HG03520 (cell line): Measurements from ENCODE around the gene ATL3.
"Not testable (repeated sequence)": the region's sequence is repeated elsewhere in the genome, so short reads cannot be mapped to it uniquely, and the experiment has no call there.

ENCODE experiments used
- ATAC-seq: cut with Tn5 transposase; IDR thresholded peaks from one replicate; pipeline ENCODE4 v1.9.1; 2021; ENCODE audit warnings: mild to moderate bottlenecking, moderate library complexity; ENCODE audit not compliant: unreplicated experiment

The ATL3 gene

GRCh38 chr11:63681321-63682065 is 10.3 kb upstream of the ATL3 start, which contains the start of gene RTN3:
Gene RTN3, plus strand, starts transcription at chr11:63681500. Its CDS starts 137 bp downstream, at chr11:63681637.
- ATAC-seq = peak; percentile 81

- ATAC-seq = no peak
Measured at GRCh38 chr11:63680834-63681320, 9.7 kb upstream of the ATL3 start.

GRCh38 chr11:63673579-63673978 is 2.4 kb upstream of the ATL3 start:
- ATAC-seq = no peak

GRCh38 chr11:63672936-63673539 is 1.9 kb upstream of the ATL3 start:
- ATAC-seq = no peak

- ATAC-seq = no peak
Measured at GRCh38 chr11:63672156-63672463, 934 bp upstream of the ATL3 start.

DNA sequence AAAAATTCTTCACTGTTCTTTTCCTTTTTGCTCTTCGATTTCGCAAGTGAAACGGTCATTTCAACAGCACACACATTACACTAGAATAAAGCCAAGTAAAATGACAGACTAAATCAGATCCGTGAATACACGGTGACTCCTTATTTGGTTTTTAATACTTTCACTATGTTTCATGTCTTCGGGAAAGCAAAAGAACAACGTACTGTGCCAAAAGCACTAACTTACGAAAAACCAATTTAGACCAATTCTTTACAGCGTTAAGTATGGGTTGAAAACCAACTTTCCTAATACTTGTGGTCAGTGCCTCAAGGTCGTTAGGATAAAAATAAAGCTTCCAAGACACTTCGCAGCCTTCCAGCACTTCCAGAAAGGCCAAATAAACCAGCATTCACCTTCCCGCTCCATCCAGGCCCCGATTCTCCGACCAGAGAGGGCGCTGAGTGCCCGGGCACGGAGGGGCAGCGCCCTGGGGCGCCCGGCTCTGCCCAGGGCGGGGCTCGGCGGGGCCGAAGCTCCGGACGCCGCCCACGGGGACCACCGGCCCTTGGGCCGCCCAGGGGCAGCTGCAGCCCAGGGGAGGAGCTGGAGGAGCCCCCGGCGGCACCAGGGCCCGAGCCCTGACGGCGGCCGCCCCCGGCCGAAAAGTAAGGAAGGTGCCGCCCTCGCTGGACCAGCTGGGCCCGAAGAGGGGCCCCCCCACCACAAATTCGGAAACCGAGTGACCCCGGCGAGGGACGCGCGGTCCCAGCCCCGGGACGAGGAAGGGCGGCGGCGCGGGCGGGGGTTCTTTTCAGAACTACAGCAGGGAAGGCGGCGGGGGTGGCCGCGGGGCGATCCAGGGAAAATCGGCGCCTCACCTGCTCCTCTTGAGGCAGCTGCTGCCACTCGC is 499 bp downstream of the ATL3 start:
- ATAC-seq = peak; percentile 24

DNA sequence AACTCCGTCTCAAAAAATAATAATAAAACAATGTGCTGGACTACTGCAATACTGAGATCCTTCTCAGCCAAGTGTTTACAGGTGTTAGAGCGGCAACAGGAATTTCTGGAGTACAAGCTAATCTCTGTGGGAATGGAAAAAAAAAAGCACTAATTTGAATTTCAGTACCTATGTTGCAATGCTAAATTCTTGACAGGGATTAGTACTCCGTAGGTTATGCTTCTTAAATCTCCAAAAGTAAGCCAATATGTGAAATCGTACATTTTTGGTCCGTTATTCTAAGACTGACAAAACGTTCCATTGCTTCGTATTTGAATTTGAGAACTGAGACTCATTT is 1.1 kb downstream of the ATL3 start:
- ATAC-seq = no peak

DNA sequence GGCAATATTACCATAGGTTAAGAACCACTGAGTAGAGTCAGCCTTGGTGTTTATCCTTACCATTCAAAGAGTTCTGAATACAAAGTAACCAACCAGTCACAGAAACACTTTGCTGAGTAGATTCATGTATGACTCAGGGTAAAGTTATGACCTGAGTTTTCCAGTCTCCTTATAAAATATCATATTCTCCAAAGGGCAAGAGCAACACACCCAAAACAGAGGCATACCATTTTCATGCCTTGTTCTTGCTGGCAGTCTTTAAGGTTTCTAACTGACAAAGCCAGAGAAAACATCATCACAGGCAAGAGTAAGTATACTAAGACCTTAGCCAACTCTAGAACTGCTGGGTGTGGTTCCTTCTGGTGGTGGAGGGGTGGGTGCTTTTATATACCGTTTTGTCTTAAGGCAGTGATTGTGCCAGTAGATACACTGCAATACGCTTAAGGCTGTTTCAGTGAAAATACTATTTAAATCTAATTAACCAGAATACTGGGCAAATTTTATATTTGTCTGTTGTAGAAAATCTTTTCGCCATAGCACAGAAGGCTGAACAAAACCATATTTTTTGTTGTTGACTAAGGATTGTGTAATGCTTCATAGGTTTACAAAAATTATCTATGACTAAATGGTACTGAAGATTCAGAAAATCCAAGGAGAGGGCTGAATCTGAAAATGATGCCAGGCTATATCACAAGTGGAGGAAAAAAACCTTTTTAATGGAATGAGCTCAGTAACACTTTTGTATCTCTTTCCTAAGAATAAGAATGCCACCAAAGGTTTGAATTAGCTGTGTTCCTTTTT is 3.0 kb downstream of the ATL3 start:
- no peak for ATAC-seq

DNA sequence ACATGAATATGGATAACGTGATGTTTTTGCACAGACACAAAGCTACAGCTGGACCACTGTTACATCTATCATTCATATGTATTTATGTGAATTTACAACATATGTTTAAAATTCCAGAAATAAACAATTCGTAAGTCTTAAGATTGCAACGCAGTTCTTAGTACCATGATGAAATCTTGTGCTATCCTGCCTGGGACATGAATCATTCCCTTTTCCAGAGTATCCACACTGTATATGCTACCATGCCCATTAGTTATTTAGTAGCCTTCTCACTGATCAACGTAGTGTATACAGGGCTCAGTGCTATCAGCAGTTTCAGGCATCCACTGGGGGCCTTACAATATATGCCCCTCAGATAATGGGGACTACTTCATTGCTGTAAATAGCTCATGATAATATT is 4.3 kb downstream of the ATL3 start:
- ATAC-seq = no peak

- ATAC-seq = no peak
Measured at GRCh38 chr11:63663809-63664208, 7.4 kb downstream of the ATL3 start.

DNA sequence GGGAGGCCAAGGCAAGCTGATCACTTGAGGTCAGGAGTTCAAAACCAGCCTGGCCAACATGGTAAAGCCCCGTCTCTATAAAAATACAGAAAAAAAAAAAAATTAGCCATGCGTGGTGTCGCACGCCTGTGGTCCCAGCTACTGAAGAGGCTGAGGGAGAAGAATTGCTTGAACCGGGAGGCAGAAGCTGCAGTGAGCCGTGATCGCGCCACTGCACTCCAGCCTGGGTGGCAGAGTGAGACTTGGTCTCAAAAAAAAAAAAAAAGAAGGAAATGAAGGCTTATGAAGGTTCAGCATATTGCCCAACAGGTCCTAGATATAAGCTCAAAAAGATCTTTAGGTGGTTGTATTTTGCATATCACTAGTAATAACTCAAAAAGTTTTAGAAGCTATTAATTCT is 10.2 kb downstream of the ATL3 start:
- ATAC-seq = no peak

DNA sequence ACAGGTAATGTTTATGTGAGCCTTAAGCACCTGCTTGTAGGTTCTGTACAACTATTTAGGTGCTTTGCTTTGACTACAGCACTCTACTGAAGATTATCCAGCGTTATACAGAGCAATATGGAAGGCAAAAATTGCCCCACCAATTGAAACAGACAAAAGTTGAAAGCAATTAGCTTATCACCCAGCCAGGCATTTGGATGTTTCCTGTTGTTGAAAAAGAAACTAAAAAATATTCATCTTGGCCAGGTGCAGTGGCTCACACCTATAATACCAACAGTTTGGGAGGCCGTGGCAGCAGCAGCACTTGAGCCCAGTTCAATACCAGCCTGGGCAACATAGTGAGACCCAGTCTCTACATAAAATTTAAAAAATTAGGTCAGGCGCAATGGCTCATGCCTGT is 18.5 kb downstream of the ATL3 start:
- no peak for ATAC-seq

DNA sequence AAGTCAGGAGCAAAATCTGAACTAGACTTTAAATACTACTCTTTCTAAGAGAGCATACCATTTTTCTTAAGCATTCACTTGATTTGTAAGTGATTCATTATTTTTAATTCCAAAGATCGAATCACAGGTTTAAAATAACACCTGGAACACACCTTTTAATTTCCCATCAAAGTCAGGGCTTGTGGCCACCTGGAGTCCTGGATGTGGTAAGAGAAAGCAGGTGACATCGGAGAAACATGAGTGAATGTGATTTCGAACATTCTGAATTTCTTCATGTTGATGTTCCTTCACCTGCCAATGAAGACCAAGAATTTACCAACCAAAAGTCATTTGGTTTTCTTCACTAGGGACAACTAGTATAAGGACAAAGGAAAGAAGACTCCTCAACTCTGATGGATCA is 28.0 kb downstream of the ATL3 start:
- no peak for ATAC-seq

- ATAC-seq = no peak
Measured at GRCh38 chr11:63641727-63642126, 29.4 kb downstream of the ATL3 start.

- ATAC-seq = no peak
Measured at GRCh38 chr11:63639199-63639832, 31.9 kb downstream of the ATL3 start.

GRCh38 chr11:63638436-63638835 is 32.7 kb downstream of the ATL3 start:
- not testable (repeated sequence) for ATAC-seq

DNA sequence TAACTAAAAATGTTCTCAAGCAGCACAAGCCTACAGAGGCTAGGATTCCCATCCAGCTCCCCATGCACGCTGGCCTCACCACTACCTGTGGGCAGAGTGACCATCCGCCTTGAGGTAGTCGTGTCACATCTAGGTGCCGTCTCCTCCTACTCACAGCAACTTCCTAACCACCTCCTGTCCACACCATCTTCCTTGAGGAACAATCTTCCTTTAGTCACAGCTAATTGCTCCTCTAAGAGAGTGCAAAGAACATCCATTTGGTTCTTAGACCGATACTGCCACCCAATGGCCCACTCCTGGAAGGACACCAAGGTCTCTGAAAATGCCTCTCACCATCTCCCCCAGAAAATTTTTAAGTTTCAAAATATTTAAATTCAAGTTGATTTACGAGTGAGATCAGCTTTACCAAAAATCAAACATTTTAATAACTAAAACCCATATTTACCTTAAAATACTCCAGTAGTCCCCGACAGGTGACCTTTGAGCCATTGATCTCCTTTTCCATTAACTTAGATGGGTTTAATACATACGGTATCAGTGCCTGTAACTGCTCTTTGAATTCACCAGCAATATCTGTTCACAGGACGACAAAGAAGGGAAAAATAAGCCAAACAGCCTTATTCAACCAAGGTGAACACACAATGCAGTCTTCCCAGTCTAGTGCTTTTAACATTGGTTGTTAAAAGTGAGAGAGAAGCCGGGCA is 35.3 kb downstream of the ATL3 start:
- ATAC-seq = no peak

- no peak for ATAC-seq
Measured at GRCh38 chr11:63629426-63629825, 41.8 kb downstream of the ATL3 start.

- ATAC-seq = no peak
Measured at GRCh38 chr11:63623513-63624140, 47.5 kb downstream of the ATL3 start.
